Activated CD4-positive, alpha-beta T cell treated with anti-CD3 and anti-CD28 coated beads for 36 hours (primary cell): ENCODE data around the gene SRBD1. TPM values are rescaled to one million over a fixed set of nuclear protein-coding genes. Genes with fewer than 3 reads are reported as not detected.
A peak's percentile ranks its signal among the peaks of the same experiment; 100 is the strongest.

Source experiments
- ATAC-seq: fragments of 200-7000 bp; cut with Tn5 transposase; one replicate; pipeline ENCODE4 v1.10.0; 2021; ENCODE audit warnings: mild to moderate bottlenecking, moderate library complexity
- CTCF ChIA-PET: fragments of 350-600 bp; sonication (Branson Sonifier 250); formaldehyde crosslinking; loops from one replicate; lab custom pipeline; 2021; ENCODE audit warnings: antibody characterized with exemption; lab: Charles Lee
- POLR2A ChIA-PET: fragments of 350-600 bp; sonication (Branson Sonifier 250); formaldehyde crosslinking; loops from one replicate; lab custom pipeline; 2021; ENCODE audit warnings: antibody characterized with exemption, inconsistent platforms; lab: Charles Lee
- DNase-seq: peaks from one replicate; pipeline ENCODE4 v3.0.0-alpha.2; 2020
- H3K27ac Mint-ChIP-seq: one replicate; pipeline ENCODE4 v1.8.0; 2021; ENCODE audit warnings: mixed read lengths
- H3K27me3 Mint-ChIP-seq: one replicate; pipeline ENCODE4 v1.8.0; 2021; ENCODE audit warnings: mixed read lengths
- H3K36me3 Mint-ChIP-seq: one replicate; pipeline ENCODE4 v1.8.0; 2021; ENCODE audit warnings: low read depth, mixed read lengths
- H3K4me1 Mint-ChIP-seq: one replicate; pipeline ENCODE4 v1.8.0; 2021; ENCODE audit warnings: mixed read lengths
- H3K4me3 Mint-ChIP-seq: one replicate; pipeline ENCODE4 v1.8.0; 2021; ENCODE audit warnings: mild to moderate bottlenecking, moderate library complexity, mixed read lengths
- H3K9me3 Mint-ChIP-seq: one replicate; pipeline ENCODE4 v1.8.0; 2021; ENCODE audit warnings: low read depth, mixed read lengths
- intact Hi-C, 2 experiments: fragments of 100-400 bp; cut with DNase I in 1 of 2; cut with micrococcal nuclease in 1 of 2; formaldehyde crosslinking; loops; one replicate each; pipeline versions ENCODE4 v1.14.2 to v1.15.1; 2022 to 2024; cut with DNase I, micrococcal nuclease
- total RNA-seq, 2 experiments: library from RNA; stranded (reverse); gene quantifications; one replicate each; pipeline ENCODE4 v1.2.3, GENCODE V29; 2021

SRBD1 gene
- total RNA-seq, 2 experiments from 2014 or later: 19.2 to 25.0 TPM

- Mint-ChIP-seq H3K27ac (no peak overlapping the region), H3K27me3 (peaks cover 11% of the 10 kb centered on the region), H3K36me3 (no peaks in the 10 kb centered on the region), H3K4me3 (no peak overlapping the region), H3K9me3 (no peaks in the 10 kb centered on the region), H3K4me1 (no peaks in the 10 kb centered on the region)
- ChIA-PET CTCF (interaction anchor here (1.1 kb wide), 1 partner anchor 147 kb away, joined by 3 read pairs; no protein-coding TSS in a partner anchor), POLR2A (no interaction called here)
- intact Hi-C loops: no loop called here
- DNase-seq (no peak), ATAC-seq (no peak)
Observed at GRCh38 chr2:45631319-45631718, 20.3 kb upstream of the SRBD1 start.

- peaks cover 9% of the 10 kb centered on the region for H3K27me3 Mint-ChIP-seq
- no peak for ATAC-seq
- no peaks in the 10 kb centered on the region for H3K9me3 Mint-ChIP-seq
- CTCF ChIA-PET: no interaction called here
- POLR2A ChIA-PET: no interaction called here
- H3K4me3 Mint-ChIP-seq: no peak overlapping the region
- intact Hi-C loops: no loop called here
- H3K36me3 Mint-ChIP-seq: no peaks in the 10 kb centered on the region
- H3K4me1 Mint-ChIP-seq: no peaks in the 10 kb centered on the region
- DNase-seq: no peak
- no peak overlapping the region for H3K27ac Mint-ChIP-seq
Observed at GRCh38 chr2:45629971-45630370, 18.9 kb upstream of the SRBD1 start.

GRCh38 chr2:45627911-45628310, 16.8 kb upstream of the SRBD1 start:
- no peaks in the 10 kb centered on the region for H3K4me1 Mint-ChIP-seq
- POLR2A ChIA-PET: no interaction called here

GRCh38 chr2:45626387-45627221, 15.5 kb upstream of the SRBD1 start:
- peaks cover 2% of the 10 kb centered on the region for H3K4me1 Mint-ChIP-seq
- intact Hi-C loops: no loop called here
- DNase-seq (no peak), ATAC-seq (no peak)
- no peak overlapping the region for H3K27ac Mint-ChIP-seq
- H3K27me3 Mint-ChIP-seq: peaks cover 12% of the 10 kb centered on the region
- CTCF ChIA-PET: interaction anchor here (1.8 kb wide), 1 partner anchor 32 kb away, joined by 4 read pairs; no protein-coding TSS in a partner anchor
- H3K4me3 Mint-ChIP-seq: no peak overlapping the region
- H3K36me3 Mint-ChIP-seq: no peaks in the 10 kb centered on the region
- no peaks in the 10 kb centered on the region for H3K9me3 Mint-ChIP-seq
- POLR2A ChIA-PET: interaction anchor here (1.0 kb wide), 1 partner anchor 187 kb away, joined by 3 read pairs; no protein-coding TSS in a partner anchor

More at GRCh38 chr2:45627911-45628310, 16.8 kb upstream of the SRBD1 start:
- Mint-ChIP-seq H3K27ac (no peak overlapping the region), H3K4me3 (no peak overlapping the region), H3K9me3 (no peaks in the 10 kb centered on the region), H3K27me3 (peaks cover 9% of the 10 kb centered on the region), H3K36me3 (no peaks in the 10 kb centered on the region)
- no peak for ATAC-seq
- CTCF ChIA-PET: interaction anchor here (0.7 to 1.8 kb wide), 2 partner anchors 31 to 74 kb away, joined by 3 to 4 read pairs; no protein-coding TSS in a partner anchor
- DNase-seq: no peak
- intact Hi-C loops: no loop called here

GRCh38 chr2:45625824-45626223, 14.8 kb upstream of the SRBD1 start:
- ATAC-seq (no peak), DNase-seq (no peak)
- peaks cover 2% of the 10 kb centered on the region for H3K4me1 Mint-ChIP-seq
- H3K27me3 Mint-ChIP-seq: peaks cover 13% of the 10 kb centered on the region
- intact Hi-C loops: no loop called here
- CTCF ChIA-PET: interaction anchor here (0.8 to 1.5 kb wide), 2 partner anchors 8 to 14 kb away, joined by 3 read pairs; no protein-coding TSS in a partner anchor
- H3K27ac Mint-ChIP-seq: no peak overlapping the region
- H3K9me3 Mint-ChIP-seq: no peaks in the 10 kb centered on the region
- H3K36me3 Mint-ChIP-seq: no peaks in the 10 kb centered on the region
- H3K4me3 Mint-ChIP-seq: no peak overlapping the region
- POLR2A ChIA-PET: interaction anchor here (1.0 kb wide), 1 partner anchor 188 kb away, joined by 3 read pairs; no protein-coding TSS in a partner anchor

- CTCF ChIA-PET: no interaction called here
- DNase-seq (no peak), ATAC-seq (no peak)
- intact Hi-C loops: no loop called here
- Mint-ChIP-seq H3K36me3 (no peaks in the 10 kb centered on the region), H3K9me3 (no peaks in the 10 kb centered on the region), H3K4me1 (peaks cover 4% of the 10 kb centered on the region), H3K4me3 (no peak overlapping the region), H3K27ac (no peak overlapping the region), H3K27me3 (peaks cover 16% of the 10 kb centered on the region)
- POLR2A ChIA-PET: no interaction called here
Observed at GRCh38 chr2:45623098-45623497, 12.0 kb upstream of the SRBD1 start.

- intact Hi-C loops: no loop called here
Observed at GRCh38 chr2:45622336-45623075, 11.4 kb upstream of the SRBD1 start.

GRCh38 chr2:45617496-45617895, 6.4 kb upstream of the SRBD1 start:
- no peak overlapping the region for H3K4me3 Mint-ChIP-seq
- no peaks in the 10 kb centered on the region for H3K9me3 Mint-ChIP-seq
- CTCF ChIA-PET: interaction anchor here (1.0 to 1.2 kb wide), 2 partner anchors 22 to 138 kb away, joined by 3 read pairs; no protein-coding TSS in a partner anchor
- H3K4me1 Mint-ChIP-seq: peaks cover 2% of the 10 kb centered on the region
- H3K27ac Mint-ChIP-seq: no peak overlapping the region
- no peak for DNase-seq
- H3K36me3 Mint-ChIP-seq: no peaks in the 10 kb centered on the region
- ATAC-seq: no peak
- intact Hi-C loops: no loop called here
- POLR2A ChIA-PET: interaction anchor here (0.7 kb wide), 1 partner anchor 108 kb away, joined by 3 read pairs; no protein-coding TSS in a partner anchor
- peaks cover 10% of the 10 kb centered on the region for H3K27me3 Mint-ChIP-seq

More at GRCh38 chr2:45622336-45623075, 11.4 kb upstream of the SRBD1 start:
- DNase-seq (no peak), ATAC-seq (peak; percentile 39)
- CTCF ChIA-PET: no interaction called here
- no peaks in the 10 kb centered on the region for H3K36me3 Mint-ChIP-seq
- H3K4me1 Mint-ChIP-seq: peaks cover 4% of the 10 kb centered on the region
- H3K27ac Mint-ChIP-seq: no peak overlapping the region
- no peaks in the 10 kb centered on the region for H3K9me3 Mint-ChIP-seq
- H3K4me3 Mint-ChIP-seq: no peak overlapping the region
- peaks cover 16% of the 10 kb centered on the region for H3K27me3 Mint-ChIP-seq
- POLR2A ChIA-PET: no interaction called here

GRCh38 chr2:45616658-45617411, 5.8 kb upstream of the SRBD1 start:
- no peak overlapping the region for H3K4me3 Mint-ChIP-seq
- POLR2A ChIA-PET: no interaction called here
- peaks cover 7% of the 10 kb centered on the region for H3K27me3 Mint-ChIP-seq
- no peak for DNase-seq
- no peaks in the 10 kb centered on the region for H3K9me3 Mint-ChIP-seq
- ATAC-seq: no peak
- intact Hi-C loops: no loop called here
- CTCF ChIA-PET: interaction anchor here (0.7 kb wide), 1 partner anchor 187 kb away, joined by 3 read pairs; no protein-coding TSS in a partner anchor
- peaks cover 8% of the 10 kb centered on the region for H3K4me1 Mint-ChIP-seq
- no peaks in the 10 kb centered on the region for H3K36me3 Mint-ChIP-seq
- H3K27ac Mint-ChIP-seq: no peak overlapping the region

GRCh38 chr2:45614871-45615415, 3.9 kb upstream of the SRBD1 start:
- intact Hi-C loops: loop anchor here in 1 of 2 experiments (5.0 kb wide), 1 partner anchor 1787 kb away; the partner anchor contains the start of gene MSH2
- ChIA-PET CTCF (interaction anchor here (0.6 to 1.2 kb wide), 2 partner anchors 26 to 29 kb away, joined by 4 to 5 read pairs; no protein-coding TSS in a partner anchor), POLR2A (no interaction called here)
- DNase-seq: no peak
- peaks cover 2% of the 10 kb centered on the region for H3K27me3 Mint-ChIP-seq
- H3K27ac Mint-ChIP-seq: no peak overlapping the region
- H3K4me3 Mint-ChIP-seq: no peak overlapping the region
- no peak for ATAC-seq
- H3K36me3 Mint-ChIP-seq: no peaks in the 10 kb centered on the region
- H3K4me1 Mint-ChIP-seq: peaks cover 15% of the 10 kb centered on the region
- no peaks in the 10 kb centered on the region for H3K9me3 Mint-ChIP-seq
